ENCODE data around the gene EEIG2.

- TF ChIP-seq HOXA7 (CRISPR knock-in tag; IDR thresholded peaks at IDR 0.05) (no peak), POLR2A (IDR thresholded peaks at IDR 0.05; ENCODE audit: low read length) (no peak), POLR2AphosphoS2 (conservative IDR thresholded peaks at IDR 0.05; ENCODE audit: low read length) (no peak), CTCF (IDR thresholded peaks at IDR 0.05) (no peak), CHD4 (IDR thresholded peaks at IDR 0.05; ENCODE audit: borderline replicate concordance) (no peak), E2F6 (IDR thresholded peaks at IDR 0.05; ENCODE audit: borderline replicate concordance, low read depth) (no peak), RCOR1 (IDR thresholded peaks at IDR 0.05; ENCODE audit: low read depth, low read length) (no peak), BCL3 (IDR thresholded peaks at IDR 0.05) (no peak), CEBPB (IDR thresholded peaks at IDR 0.05) (no peak)
Observed at GRCh38 chr1:108574008-108574407, 14.1 kb downstream of the EEIG2 start.
